Measurements from ENCODE around the gene GAPVD1. TPM values are rescaled to one million over a fixed set of nuclear protein-coding genes. Genes with fewer than 3 reads are reported as not detected.

Gene GAPVD1
- total RNA-seq, 1 experiment from 2014 or later = 39.5 TPM

DNA sequence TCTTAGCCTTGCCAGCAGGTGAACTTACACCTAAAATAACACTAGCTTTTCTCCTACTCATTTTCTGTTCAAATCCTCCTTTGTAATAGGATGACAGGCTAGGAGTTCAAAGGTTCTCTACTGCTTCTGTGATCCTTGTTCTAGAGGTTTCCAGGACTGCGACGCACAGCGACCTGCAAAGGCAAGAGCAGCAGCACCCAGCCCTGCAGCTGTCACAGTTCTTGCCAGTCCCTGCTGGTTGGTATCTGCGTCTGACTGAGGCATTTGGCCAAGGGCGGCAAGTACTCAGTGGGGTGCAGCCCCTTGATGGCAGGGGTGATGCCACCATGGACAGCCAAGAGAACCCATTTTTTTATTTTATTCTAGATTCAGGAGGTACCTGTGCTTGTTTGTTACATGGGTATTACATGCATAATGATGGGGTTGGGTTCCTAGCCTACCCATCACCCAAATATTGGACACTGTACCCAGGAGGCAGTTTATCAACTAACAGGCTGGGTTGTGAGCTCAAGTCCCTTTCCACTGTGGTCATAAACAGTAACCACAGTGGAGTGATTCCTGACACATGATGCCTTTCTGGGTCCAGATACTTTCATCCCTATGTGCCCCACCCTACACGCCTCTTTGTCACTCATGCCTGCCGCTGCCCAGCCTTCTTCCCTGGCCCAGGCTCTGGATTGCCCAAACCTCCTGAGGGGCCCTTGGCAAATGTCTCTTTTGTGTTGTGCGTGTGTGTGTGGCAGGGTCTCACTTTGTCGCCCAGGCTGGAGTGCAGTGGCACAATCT, 111.0 kb downstream of the GAPVD1 start:
- no peak overlapping the region for H4K91ac ChIP-seq (ENCODE audit: insufficient read length, low read depth, low read length)
- no peak overlapping the region for H3K4ac ChIP-seq (ENCODE audit: low read depth, low read length)
- Mint-ChIP-seq H3K27ac (no peak overlapping the region), H3K27me3 (ENCODE audit: low read depth) (peaks cover 9% of the 10 kb centered on the region), H3K4me1 (peaks cover 17 to 19% of the 10 kb centered on the region in 2 experiments), H3K9me3 (no peaks in the 10 kb centered on the region), H3K4me3 (no peak overlapping the region; a peak in 1 of 5 replicates), H3K36me3 (ENCODE audit: insufficient read depth in 1 of 3, low read depth in 3 of 3) (no peaks in the 10 kb centered on the region)
- H2AFZ ChIP-seq (ENCODE audit: low read length) = no peak overlapping the region
- no peak overlapping the region for H3K4me2 ChIP-seq (ENCODE audit: insufficient read depth, insufficient read length, low read length)
- H2BK15ac ChIP-seq (ENCODE audit: low read depth, low read length) = no peak overlapping the region
- no peak overlapping the region for H3K56ac ChIP-seq (ENCODE audit: insufficient read length, low read depth, low read length)
- peaks cover 2% of the 10 kb centered on the region for H3K23me2 ChIP-seq (ENCODE audit: insufficient read length, low read depth, low read length, poor library complexity, severe bottlenecking)
- H2BK20ac ChIP-seq (ENCODE audit: low read depth, low read length, poor library complexity, severe bottlenecking) = no peak overlapping the region
- WGBS (ENCODE audit: extremely low coverage, insufficient read length, low lambda C conversion rate) = no CpG with 5 or more reads among the region's 9 CpGs
- H3K4me1 ChIP-seq (ENCODE audit: insufficient read depth, low read length) = no peaks in the 10 kb centered on the region; the same call in 1 of the 2 replicates
- H4K5ac ChIP-seq (ENCODE audit: insufficient read length, low read depth, low read length) = no peak overlapping the region
- no peak overlapping the region for H3K18ac ChIP-seq (ENCODE audit: insufficient read length, low read depth, low read length)
- H3K79me2 ChIP-seq (ENCODE audit: insufficient read depth, low read length) = no peaks in the 10 kb centered on the region
- H3T11ph ChIP-seq (ENCODE audit: low read length) = no peak overlapping the region
- no peak overlapping the region for H2BK120ac ChIP-seq (ENCODE audit: low read depth, low read length, poor library complexity, severe bottlenecking)
- H4K8ac ChIP-seq (replicated peaks; ENCODE audit: insufficient read length, low read depth, low read length) = no peak overlapping the region
- H3K23ac ChIP-seq (ENCODE audit: insufficient read length, low read depth, low read length) = no peak overlapping the region
- no peak overlapping the region for H2BK12ac ChIP-seq (ENCODE audit: insufficient read length, low read depth, low read length)
- no peak overlapping the region for H3K9ac ChIP-seq (ENCODE audit: extremely low read depth, insufficient read length, low read length)
- H3K79me1 ChIP-seq (ENCODE audit: insufficient read depth, low read depth, low read length, poor library complexity, severe bottlenecking) = no peaks in the 10 kb centered on the region
- no peak overlapping the region for H3K27ac ChIP-seq (ENCODE audit: insufficient read length, low read depth, low read length)
- no peak overlapping the region for H2BK5ac ChIP-seq (ENCODE audit: insufficient read length, low read length)
- TF ChIP-seq, protein P1, sequence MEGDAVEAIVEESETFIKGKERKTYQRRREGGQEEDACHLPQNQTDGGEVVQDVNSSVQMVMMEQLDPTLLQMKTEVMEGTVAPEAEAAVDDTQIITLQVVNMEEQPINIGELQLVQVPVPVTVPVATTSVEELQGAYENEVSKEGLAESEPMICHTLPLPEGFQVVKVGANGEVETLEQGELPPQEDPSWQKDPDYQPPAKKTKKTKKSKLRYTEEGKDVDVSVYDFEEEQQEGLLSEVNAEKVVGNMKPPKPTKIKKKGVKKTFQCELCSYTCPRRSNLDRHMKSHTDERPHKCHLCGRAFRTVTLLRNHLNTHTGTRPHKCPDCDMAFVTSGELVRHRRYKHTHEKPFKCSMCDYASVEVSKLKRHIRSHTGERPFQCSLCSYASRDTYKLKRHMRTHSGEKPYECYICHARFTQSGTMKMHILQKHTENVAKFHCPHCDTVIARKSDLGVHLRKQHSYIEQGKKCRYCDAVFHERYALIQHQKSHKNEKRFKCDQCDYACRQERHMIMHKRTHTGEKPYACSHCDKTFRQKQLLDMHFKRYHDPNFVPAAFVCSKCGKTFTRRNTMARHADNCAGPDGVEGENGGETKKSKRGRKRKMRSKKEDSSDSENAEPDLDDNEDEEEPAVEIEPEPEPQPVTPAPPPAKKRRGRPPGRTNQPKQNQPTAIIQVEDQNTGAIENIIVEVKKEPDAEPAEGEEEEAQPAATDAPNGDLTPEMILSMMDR (conservative IDR thresholded peaks at IDR 0.05) = no peak
- no peaks in the 10 kb centered on the region for H3K9me3 ChIP-seq (ENCODE audit: control insufficient read depth, low read depth, low read length)
- DNase-seq = no peak
- H2AK5ac ChIP-seq (ENCODE audit: insufficient read length, low read length) = no peak overlapping the region
- H3K27me3 ChIP-seq (ENCODE audit: insufficient read depth, low read length) = no peaks in the 10 kb centered on the region
- no peaks in the 10 kb centered on the region for H4K20me1 ChIP-seq (ENCODE audit: control insufficient read depth, insufficient read depth, insufficient read length)
- no peak overlapping the region for H3K14ac ChIP-seq (ENCODE audit: insufficient read depth, low read length)

Data from H9 (cell line).